HepG2 (cell line): ENCODE data around the gene C2CD3. TPM values are rescaled to one million over a fixed set of nuclear protein-coding genes. Genes with fewer than 3 reads are reported as not detected.

Experiments used
- CBX5 ChIP-seq: sonication (generic); formaldehyde crosslinking; IDR thresholded peaks from 2 replicates; pipeline ENCODE4 v1.4.0; 2020; ENCODE audit warnings: missing genetic modification reagents, borderline replicate concordance
- DMAP1 ChIP-seq: IDR thresholded peaks from 2 replicates; pipeline ENCODE4 v1.6.1; 2016
- EHMT2 ChIP-seq: fragments of 200-600 bp; sonication (generic); IDR thresholded peaks from 2 replicates; pipeline ENCODE4 v1.7.0; 2017; ENCODE audit warnings: antibody characterized with exemption, low read depth, low read length, borderline replicate concordance
- ELF1 ChIP-seq: sonication (generic); formaldehyde crosslinking; IDR thresholded peaks from 2 replicates; pipeline ENCODE4 v1.4.0; 2020; ENCODE audit warnings: missing genetic modification reagents
- ELF3 ChIP-seq: IDR thresholded peaks from 2 replicates; pipeline ENCODE4 v1.6.1; 2016; ENCODE audit warnings: missing genetic modification reagents, missing compliant biosample characterization
- IRF2 ChIP-seq: IDR thresholded peaks from 2 replicates; pipeline ENCODE4 v1.6.1; 2018; ENCODE audit warnings: missing genetic modification reagents, missing compliant biosample characterization
- KDM3A ChIP-seq: IDR thresholded peaks from 2 replicates; pipeline ENCODE4 v1.6.1; 2018; ENCODE audit warnings: low read depth, missing compliant biosample characterization
- KDM5A ChIP-seq: fragments of 200-600 bp; sonication (generic); IDR thresholded peaks from 2 replicates; pipeline ENCODE4 v1.7.0; 2018; ENCODE audit warnings: antibody characterized with exemption, mild to moderate bottlenecking, low read length, borderline replicate concordance
- KLF11 ChIP-seq: IDR thresholded peaks from 2 replicates; pipeline ENCODE4 v1.6.1; 2016; ENCODE audit warnings: missing compliant biosample characterization
- NAIF1 ChIP-seq: sonication (generic); formaldehyde crosslinking; IDR thresholded peaks from 2 replicates; pipeline ENCODE4 v1.5.0; 2020; ENCODE audit warnings: mild to moderate bottlenecking, missing genetic modification reagents, borderline replicate concordance
- NR2F2 ChIP-seq: IDR thresholded peaks from 2 replicates; pipeline ENCODE4 v1.6.1; 2012; ENCODE audit warnings: low read depth, inconsistent platforms, borderline replicate concordance
- TEAD3 ChIP-seq: optimal IDR thresholded peaks from 2 replicates; pipeline ENCODE3; 2016; ENCODE audit warnings: borderline replicate concordance
- XBP1 ChIP-seq: sonication (generic); formaldehyde crosslinking; IDR thresholded peaks from 2 replicates; pipeline ENCODE4 v1.5.0; 2020; ENCODE audit warnings: missing genetic modification reagents
- ZMYM2 ChIP-seq: sonication (generic); formaldehyde crosslinking; IDR thresholded peaks from 2 replicates; pipeline ENCODE4 v1.8.0; 2022; ENCODE audit warnings: mild to moderate bottlenecking, missing genetic modification reagents
- ZNF180 ChIP-seq: sonication (generic); formaldehyde crosslinking; IDR thresholded peaks from 2 replicates; pipeline ENCODE4 v1.4.0; 2020; ENCODE audit warnings: low read depth, missing genetic modification reagents, borderline replicate concordance
- ZNF335 ChIP-seq: sonication (generic); formaldehyde crosslinking; IDR thresholded peaks from 2 replicates; pipeline ENCODE4 v1.4.0; 2020; ENCODE audit warnings: missing genetic modification reagents
- ZNF563 ChIP-seq: sonication (generic); formaldehyde crosslinking; IDR thresholded peaks from 2 replicates; pipeline ENCODE4 v1.8.0; 2022; ENCODE audit warnings: mild to moderate bottlenecking, moderate library complexity, missing genetic modification reagents
- ZNF616 ChIP-seq: sonication (generic); formaldehyde crosslinking; IDR thresholded peaks from 2 replicates; pipeline ENCODE4 v1.5.0; 2020; ENCODE audit warnings: low read depth, mild to moderate bottlenecking, missing genetic modification reagents
- ZNF709 ChIP-seq: sonication (generic); formaldehyde crosslinking; IDR thresholded peaks from 2 replicates; pipeline ENCODE4 v1.5.0; 2020; ENCODE audit warnings: mild to moderate bottlenecking, missing genetic modification reagents
- ZNF746 ChIP-seq: sonication (generic); formaldehyde crosslinking; IDR thresholded peaks from 2 replicates; pipeline ENCODE4 v1.8.0; 2022; ENCODE audit warnings: mild to moderate bottlenecking, missing genetic modification reagents
- ZSCAN31 ChIP-seq: sonication (generic); formaldehyde crosslinking; IDR thresholded peaks from 2 replicates; pipeline ENCODE4 v1.5.0; 2020; ENCODE audit warnings: low read depth, mild to moderate bottlenecking, missing genetic modification reagents
- polyA plus RNA-seq, 8 experiments: library from polyadenylated mRNA; depleted of rRNA in 3 of 8; stranded (reverse) in 7 of 8; unstranded in 1 of 8; fragments of >200 nt; fragmentation: Illumina TruSeq in 4 of 8; extraction: Trizol in 4 of 8; gene quantifications; 2 replicates each; pipeline versions ENCODE4 v1.2.1 to v1.2.3, GENCODE V29; 2011 to 2016; ENCODE audit warnings: low read depth in 4 of 8, missing spikeins in 1 of 8, mixed read lengths in 1 of 8; ENCODE audit not compliant: insufficient read depth in 1 of 8
- total RNA-seq, 5 experiments: library from RNA; depleted of rRNA; stranded (reverse); fragments of >200 nt; fragmentation: Illumina TruSeq; extraction: Trizol; gene quantifications; 2 replicates each; pipeline ENCODE4 v1.2.3, GENCODE V29; 2016; ENCODE audit warnings: low read depth in 1 of 5
- TF ChIP-seq, protein P1 (sequence below): fragments of 450-650 bp; IDR thresholded peaks from 2 replicates; pipeline ENCODE4 v1.6.1; 2016
- TF ChIP-seq, protein P2 (sequence below): sonication (generic); formaldehyde crosslinking; IDR thresholded peaks from 2 replicates; pipeline ENCODE4 v1.8.0; 2022; ENCODE audit warnings: missing genetic modification reagents, mild to moderate bottlenecking, moderate library complexity, borderline replicate concordance
- TF ChIP-seq, protein P3 (sequence below): sonication (generic); formaldehyde crosslinking; IDR thresholded peaks from 2 replicates; pipeline ENCODE4 v1.9.0; 2021; ENCODE audit warnings: missing genetic modification reagents, borderline replicate concordance
- TF ChIP-seq, protein P4 (sequence below): sonication (generic); formaldehyde crosslinking; IDR thresholded peaks from 2 replicates; pipeline ENCODE4 v1.4.0; 2020; ENCODE audit warnings: mild to moderate bottlenecking, low read depth, missing genetic modification reagents

The C2CD3 gene
- total and polyA plus RNA-seq, 2 of the 13 experiments (the other 11 are each of a cell fraction or from before 2014, with no cell fraction given) = 5.5 to 6.4 TPM

DNA sequence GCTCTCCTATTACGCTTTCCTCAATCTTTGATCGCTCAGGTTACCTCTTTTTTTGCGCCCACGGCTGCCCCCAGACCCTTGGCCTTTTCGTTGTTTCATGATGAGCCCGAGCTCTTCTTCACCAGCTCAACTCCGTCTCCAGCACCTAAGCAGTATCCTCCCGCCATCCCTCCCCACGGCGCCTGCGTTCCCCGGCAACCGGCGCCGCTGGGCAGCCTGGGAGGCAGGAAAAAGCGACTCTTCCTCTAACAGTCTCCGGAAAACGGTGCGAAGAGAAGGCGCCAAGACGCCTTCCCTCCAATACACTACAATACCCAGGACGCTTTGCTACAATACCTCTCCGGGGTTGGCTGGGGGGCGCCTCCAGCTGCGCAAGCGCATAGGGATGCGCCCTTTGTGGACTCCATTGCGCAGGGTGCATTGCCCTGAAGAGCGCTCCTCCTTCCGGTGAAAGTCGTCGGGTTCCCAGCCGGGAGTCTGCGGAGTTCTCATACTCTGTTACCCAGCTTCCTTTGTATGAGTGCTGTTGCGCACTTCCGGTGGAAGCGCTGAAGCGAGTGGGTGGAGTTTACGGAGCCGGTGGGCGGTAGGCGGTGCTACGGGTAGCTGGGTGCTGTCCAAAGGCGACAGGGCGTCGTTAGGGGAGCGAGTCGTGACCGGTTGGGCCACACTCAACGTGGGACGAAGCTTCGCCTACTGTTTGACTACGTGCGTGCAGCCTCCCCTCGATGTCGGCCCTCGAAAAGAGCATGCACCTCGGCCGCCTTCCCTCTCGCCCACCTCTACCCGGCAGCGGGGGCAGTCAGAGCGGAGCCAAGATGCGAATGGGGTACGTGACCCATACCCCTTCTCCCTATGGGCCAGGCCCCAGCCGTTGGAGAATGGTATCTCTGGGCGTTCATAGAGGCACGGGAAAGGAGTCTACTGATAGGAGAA, at the start of gene C2CD3, which contains the start of gene PPME1 (continued):
- TF ChIP-seq, protein P1, sequence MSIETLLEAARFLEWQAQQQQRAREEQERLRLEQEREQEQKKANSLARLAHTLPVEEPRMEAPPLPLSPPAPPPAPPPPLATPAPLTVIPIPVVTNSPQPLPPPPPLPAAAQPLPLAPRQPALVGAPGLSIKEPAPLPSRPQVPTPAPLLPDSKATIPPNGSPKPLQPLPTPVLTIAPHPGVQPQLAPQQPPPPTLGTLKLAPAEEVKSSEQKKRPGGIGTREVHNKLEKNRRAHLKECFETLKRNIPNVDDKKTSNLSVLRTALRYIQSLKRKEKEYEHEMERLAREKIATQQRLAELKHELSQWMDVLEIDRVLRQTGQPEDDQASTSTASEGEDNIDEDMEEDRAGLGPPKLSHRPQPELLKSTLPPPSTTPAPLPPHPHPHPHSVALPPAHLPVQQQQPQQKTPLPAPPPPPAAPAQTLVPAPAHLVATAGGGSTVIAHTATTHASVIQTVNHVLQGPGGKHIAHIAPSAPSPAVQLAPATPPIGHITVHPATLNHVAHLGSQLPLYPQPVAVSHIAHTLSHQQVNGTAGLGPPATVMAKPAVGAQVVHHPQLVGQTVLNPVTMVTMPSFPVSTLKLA = peak; percentile 53; the same call in 1 of the 2 replicates
- TF ChIP-seq NR2F2 = peak; percentile 10; the same call in 1 of the 2 replicates
- peak; percentile 49; the same call in 1 of the 2 replicates for TF ChIP-seq EHMT2
- 0 out of 2 replicates have a peak, but pooled peaks have one; percentile 2 for TF ChIP-seq KLF11
- peak; percentile 82 for TF ChIP-seq ELF3 (CRISPR knock-in tag)
- 0 out of 2 replicates have a peak, but pooled peaks have one; percentile 22 for TF ChIP-seq ZNF746 (CRISPR knock-in tag)
- TF ChIP-seq KDM5A = peak; percentile 70; the same call in 1 of the 2 replicates
- TF ChIP-seq ZNF180 (CRISPR knock-in tag) = no peak
- peak; percentile 89; the same call in 1 of the 2 replicates for TF ChIP-seq ZNF709 (CRISPR knock-in tag)
- TF ChIP-seq, protein P2, sequence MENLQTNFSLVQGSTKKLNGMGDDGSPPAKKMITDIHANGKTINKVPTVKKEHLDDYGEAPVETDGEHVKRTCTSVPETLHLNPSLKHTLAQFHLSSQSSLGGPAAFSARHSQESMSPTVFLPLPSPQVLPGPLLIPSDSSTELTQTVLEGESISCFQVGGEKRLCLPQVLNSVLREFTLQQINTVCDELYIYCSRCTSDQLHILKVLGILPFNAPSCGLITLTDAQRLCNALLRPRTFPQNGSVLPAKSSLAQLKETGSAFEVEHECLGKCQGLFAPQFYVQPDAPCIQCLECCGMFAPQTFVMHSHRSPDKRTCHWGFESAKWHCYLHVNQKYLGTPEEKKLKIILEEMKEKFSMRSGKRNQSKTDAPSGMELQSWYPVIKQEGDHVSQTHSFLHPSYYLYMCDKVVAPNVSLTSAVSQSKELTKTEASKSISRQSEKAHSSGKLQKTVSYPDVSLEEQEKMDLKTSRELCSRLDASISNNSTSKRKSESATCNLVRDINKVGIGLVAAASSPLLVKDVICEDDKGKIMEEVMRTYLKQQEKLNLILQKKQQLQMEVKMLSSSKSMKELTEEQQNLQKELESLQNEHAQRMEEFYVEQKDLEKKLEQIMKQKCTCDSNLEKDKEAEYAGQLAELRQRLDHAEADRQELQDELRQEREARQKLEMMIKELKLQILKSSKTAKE = no peak
- TF ChIP-seq, protein P3, sequence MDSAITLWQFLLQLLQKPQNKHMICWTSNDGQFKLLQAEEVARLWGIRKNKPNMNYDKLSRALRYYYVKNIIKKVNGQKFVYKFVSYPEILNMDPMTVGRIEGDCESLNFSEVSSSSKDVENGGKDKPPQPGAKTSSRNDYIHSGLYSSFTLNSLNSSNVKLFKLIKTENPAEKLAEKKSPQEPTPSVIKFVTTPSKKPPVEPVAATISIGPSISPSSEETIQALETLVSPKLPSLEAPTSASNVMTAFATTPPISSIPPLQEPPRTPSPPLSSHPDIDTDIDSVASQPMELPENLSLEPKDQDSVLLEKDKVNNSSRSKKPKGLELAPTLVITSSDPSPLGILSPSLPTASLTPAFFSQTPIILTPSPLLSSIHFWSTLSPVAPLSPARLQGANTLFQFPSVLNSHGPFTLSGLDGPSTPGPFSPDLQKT (CRISPR knock-in tag) = no peak
- peak; percentile 54 for TF ChIP-seq NAIF1
- peak; percentile 80; the same call in 1 of the 2 replicates for TF ChIP-seq DMAP1 (CRISPR knock-in tag)
- 0 out of 2 replicates have a peak, but pooled peaks have one; percentile 24 for TF ChIP-seq KDM3A
- TF ChIP-seq ELF1 (CRISPR knock-in tag) = peak; percentile 92
- peak; percentile 91 for TF ChIP-seq ZNF616 (CRISPR knock-in tag)
- TF ChIP-seq XBP1 (CRISPR knock-in tag) = no peak
- TF ChIP-seq TEAD3 (CRISPR knock-in tag) = peak; percentile 35
- no peak for TF ChIP-seq ZMYM2 (CRISPR knock-in tag)
- TF ChIP-seq CBX5 (CRISPR knock-in tag) = peak; percentile 41; the same call in 1 of the 2 replicates
- TF ChIP-seq, protein P4, sequence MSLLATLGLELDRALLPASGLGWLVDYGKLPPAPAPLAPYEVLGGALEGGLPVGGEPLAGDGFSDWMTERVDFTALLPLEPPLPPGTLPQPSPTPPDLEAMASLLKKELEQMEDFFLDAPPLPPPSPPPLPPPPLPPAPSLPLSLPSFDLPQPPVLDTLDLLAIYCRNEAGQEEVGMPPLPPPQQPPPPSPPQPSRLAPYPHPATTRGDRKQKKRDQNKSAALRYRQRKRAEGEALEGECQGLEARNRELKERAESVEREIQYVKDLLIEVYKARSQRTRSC (CRISPR knock-in tag) = 0 out of 2 replicates have a peak, but pooled peaks have one; percentile 89
- TF ChIP-seq ZSCAN31 (CRISPR knock-in tag) = peak; percentile 79; the same call in 1 of the 2 replicates
- peak; percentile 92; the same call in 1 of the 2 replicates for TF ChIP-seq ZNF563
- peak; percentile 59; the same call in 1 of the 2 replicates for TF ChIP-seq ZNF335 (CRISPR knock-in tag)
- TF ChIP-seq IRF2 (CRISPR knock-in tag) = peak; percentile 93
